Activated CD8-positive, alpha-beta memory T cell treated with anti-CD3 and anti-CD28 coated beads for 24 hours (primary cell): Measurements from ENCODE around the gene DDA1.
A peak's percentile ranks its signal among the peaks of the same experiment; 100 is the strongest.
"Not testable (repeated sequence)": the region's sequence is repeated elsewhere in the genome, so short reads cannot be mapped to it uniquely, and the experiment has no call there.

ENCODE experiments used
- DNase-seq: peaks from one replicate; pipeline ENCODE4 v3.0.0-alpha.2; 2020

The DDA1 gene

DNA sequence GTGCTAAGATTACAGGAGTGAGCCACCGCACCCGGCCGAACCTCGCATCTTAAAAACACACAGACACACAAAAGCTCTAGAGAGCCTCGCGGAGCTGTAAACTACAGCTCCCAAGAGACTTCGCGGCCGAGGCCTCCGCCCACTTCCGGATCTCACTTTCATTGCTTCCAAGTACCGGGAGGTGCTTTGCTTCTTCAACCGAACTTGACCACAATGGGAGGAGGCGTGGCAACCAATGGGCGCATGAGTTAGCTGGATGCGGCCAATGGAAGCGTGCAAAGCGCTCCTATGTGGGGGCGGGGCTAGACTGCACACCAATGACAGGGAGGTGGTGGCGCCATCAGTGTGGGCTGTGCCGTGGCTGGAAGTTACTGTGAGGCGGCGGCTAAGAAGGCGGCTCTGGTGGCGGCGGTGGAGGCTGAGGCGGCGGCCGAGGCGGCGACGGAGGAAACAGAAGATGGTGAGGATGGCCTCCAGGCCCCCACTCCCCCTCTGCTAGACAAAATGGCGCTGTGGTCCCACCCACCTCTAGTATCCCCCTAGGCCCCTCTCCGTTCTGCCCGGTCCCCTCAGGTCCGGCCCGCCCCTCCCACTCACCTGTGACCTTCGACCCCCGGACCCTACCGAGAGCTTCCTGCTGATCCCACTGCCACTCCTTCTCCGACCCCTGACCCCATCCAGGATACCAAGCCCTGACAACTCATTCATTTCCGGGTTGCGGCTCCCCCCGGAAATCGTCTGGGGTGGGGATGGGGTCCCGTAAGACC is at the start of gene DDA1:
Gene DDA1 (plus strand): TSS at position 366 of the 767 bp plus-strand sequence. CDS start 92 bp downstream, at position 458.
- peak; percentile 97 for DNase-seq

DNA sequence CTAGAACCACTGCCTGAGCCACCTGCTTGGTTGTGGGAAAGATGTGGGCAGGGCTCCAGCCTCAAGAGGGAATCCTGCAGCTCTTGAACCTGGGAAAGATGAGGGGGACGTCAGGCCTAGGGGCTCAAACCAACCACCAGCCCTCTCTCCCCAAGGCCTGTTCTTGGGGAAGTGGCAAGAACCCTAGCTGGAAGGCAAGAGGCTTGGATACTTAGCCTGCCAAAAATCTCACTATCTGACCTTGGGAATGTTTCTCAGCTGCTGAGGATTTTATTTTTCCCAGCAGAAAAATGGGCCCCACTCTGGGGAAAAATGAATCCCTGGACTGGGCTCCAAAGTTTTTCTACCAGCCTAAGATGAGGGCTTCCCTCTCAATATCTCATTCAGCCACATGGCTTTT is 49.4 kb upstream of the DDA1 start:
- DNase-seq: no peak

DNA sequence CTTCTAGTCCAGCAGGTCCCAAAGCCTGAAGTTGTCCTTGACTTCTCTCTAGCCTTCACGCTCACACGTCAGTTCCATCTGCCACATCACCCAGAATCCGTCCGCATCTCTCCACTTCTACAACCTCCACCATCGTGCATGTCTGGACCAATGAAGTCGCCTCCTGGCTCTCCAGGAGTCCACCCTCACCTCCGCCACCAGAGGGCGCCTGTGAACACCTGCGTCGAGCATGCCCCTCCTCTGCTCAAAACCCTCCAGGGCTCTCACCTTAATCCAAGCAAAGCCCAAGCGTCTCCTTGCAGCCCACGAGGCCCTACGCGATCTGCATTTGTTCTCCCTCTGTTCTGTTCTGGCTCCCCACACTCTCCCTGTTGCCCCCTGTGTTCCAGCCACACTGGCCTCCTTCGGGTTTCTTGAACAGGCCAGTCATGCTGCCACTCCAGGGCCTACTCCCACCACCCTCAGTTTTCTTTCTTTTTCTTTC is 48.5 kb upstream of the DDA1 start:
- DNase-seq: peak; percentile 96

DNA sequence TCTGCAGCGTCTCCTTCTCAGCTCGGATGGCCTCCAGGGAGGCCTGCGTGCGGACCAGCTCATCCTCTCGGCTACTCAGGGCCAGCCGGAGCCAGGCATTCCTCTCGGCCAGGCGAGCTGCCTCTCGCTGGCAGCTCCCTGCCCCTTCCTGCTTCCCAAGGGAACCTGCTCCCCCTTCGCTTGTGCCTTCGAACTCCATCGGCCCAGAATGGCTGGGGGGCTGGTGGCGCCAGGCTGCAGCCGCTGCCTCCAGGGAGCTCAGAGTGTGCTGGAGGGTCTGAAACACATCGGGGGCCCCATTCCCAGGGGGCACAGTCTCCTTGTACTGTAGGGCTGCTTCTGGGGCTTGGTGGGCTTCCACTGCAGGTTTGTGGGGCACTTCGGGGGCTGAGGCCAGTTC is 46.8 kb upstream of the DDA1 start:
- no peak for DNase-seq

DNA sequence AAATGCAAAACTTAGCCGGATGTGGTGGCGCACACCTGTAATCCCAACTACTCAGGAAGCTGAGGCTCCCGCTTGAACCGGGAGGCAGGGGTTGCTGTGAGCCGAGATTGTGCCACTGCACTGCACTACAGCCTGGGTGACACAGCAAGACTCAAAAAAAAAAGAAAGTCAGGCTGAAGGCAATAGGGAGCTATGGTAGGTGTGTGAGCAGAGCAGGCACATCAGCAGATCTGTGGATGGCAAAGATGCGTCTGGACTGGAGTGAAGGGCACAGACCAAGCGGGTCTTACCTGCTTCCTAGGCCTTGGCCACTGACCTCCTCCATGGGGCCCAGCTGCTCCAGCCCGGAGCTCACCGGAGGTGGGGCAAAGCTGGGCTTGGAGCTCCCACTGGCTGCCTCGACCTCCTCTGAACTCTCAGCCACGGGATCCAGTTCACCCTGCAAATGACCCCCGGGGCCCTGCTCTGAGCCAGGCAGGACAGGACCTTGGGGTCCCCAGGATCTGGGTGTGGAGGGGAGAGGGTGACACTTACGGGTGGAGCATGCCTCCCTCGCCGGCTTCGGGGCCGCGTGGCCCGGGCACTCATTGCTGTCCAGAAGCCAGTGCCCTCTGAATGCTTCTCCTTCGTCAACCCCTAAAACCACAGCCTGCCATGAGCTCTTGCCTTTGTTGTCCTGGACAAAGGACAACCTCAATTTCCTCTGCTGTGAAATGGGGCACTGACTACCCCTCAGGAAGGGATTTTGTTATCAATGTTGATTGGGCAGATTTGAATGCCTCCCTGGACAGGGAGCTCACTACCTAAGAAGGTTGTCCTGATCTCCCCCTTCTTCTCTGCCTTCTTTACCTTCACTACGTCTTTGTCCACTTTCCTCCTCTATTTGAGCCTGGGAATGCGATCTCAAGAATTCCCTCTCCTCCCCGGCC is 45.4 kb upstream of the DDA1 start:
- no peak for DNase-seq

DNA sequence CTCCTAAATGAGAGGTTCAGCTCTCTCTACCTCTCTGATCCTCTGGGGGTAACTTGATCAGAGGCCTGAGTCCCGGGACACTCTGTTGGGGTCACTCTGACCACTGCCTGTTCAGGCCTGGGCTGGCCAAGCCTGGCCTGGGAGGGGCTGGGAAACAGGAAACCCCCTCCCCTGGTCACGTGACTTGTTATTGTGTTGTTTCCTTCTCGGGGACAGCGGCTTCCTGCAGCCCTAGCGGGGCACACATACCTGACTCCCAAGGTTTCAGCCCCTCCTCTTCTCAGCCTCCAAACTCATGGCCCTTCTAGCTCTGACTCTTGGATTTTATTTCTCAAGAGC is 44.8 kb upstream of the DDA1 start, which contains the start of gene USHBP1:
Gene USHBP1 (minus strand): TSS at position 105 of the 339 bp plus-strand sequence. CDS start 446 bp downstream, outside the sequence.
- no peak for DNase-seq

- no peak for DNase-seq
These were observed 43.3 kb upstream of the DDA1 start for GRCh38 chr19:17266026-17266425.

- DNase-seq: no peak
These were observed 42.8 kb upstream of the DDA1 start for GRCh38 chr19:17266589-17266974.

- DNase-seq: peak; percentile 92
These were observed 42.2 kb upstream of the DDA1 start, which contains the start of gene BABAM1 for GRCh38 chr19:17266975-17267788. BABAM1 (plus strand) TSS chr19:17267443; CDS start chr19:17268807, 1,364 bp downstream.

DNA sequence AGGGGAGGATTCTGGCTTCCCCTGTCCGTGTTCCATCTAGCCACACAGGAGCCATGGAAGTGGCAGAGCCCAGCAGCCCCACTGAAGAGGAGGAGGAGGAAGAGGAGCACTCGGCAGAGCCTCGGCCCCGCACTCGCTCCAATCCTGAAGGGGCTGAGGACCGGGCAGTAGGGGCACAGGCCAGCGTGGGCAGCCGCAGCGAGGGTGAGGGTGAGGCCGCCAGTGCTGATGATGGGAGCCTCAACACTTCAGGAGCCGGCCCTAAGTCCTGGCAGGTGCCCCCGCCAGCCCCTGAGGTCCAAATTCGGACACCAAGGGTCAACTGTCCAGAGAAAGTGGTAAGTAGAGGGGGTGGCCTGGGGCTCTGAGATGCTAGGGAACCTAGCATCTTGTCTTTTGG is 40.6 kb upstream of the DDA1 start:
- DNase-seq: no peak

DNA sequence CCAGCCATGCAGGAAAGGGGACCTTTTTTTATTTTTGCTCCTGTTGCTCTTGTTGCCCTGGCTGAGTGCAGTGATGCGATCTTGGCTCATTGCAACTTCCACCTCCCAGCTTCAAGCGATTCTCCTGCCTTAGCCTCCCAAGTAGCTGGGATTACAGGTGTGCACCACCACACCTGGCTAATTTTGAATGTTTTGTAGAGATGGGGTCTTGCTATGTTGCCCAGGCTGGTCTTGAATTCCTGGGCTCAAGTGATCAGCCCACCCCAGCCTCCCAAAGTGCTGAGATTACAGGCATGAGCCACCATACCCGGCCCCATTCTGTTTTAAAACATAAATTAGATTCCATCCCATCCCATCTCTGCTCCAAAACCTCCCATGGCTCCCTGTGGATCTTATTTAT is 34.5 kb upstream of the DDA1 start:
- not testable (repeated sequence) for DNase-seq

- DNase-seq: no peak
These were observed 33.8 kb upstream of the DDA1 start for GRCh38 chr19:17275441-17276175.

GRCh38 chr19:17279436-17279835 is 29.9 kb upstream of the DDA1 start:
- no peak for DNase-seq

GRCh38 chr19:17281391-17282304 is 27.7 kb upstream of the DDA1 start, which contains the start of gene ANKLE1:
ANKLE1 (plus strand) TSS chr19:17281901; CDS start chr19:17281921, 20 bp downstream.
- peak; percentile 86 for DNase-seq

DNA sequence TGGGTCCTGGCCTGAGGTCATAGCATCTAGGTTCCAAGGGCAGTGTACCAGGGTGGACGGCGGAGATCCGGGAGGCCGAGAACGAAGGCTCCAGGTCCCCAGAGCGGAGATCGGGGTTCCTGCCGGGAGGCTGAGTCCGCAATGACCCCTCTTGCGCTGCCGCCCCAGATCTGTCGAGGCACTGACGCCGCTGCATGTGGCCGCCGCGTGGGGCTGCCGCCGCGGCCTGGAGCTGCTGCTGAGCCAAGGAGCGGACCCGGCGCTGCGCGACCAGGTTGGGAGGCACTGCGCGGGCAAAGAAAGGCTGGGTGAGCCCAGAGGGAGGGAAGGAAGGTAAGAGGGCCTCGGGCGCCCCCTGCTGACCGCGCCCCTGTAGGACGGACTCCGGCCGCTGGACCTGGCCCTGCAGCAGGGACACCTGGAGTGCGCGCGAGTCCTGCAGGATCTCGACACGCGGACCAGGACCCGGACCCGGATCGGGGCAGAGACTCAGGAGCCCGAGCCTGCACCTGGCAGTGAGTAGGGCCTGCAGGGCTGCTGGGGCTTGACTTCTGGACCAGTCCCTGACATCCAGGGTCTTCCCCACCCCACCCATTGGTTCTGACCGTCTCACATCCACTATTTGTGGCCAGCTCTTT is 26.8 kb upstream of the DDA1 start:
- peak; percentile 92 for DNase-seq

DNA sequence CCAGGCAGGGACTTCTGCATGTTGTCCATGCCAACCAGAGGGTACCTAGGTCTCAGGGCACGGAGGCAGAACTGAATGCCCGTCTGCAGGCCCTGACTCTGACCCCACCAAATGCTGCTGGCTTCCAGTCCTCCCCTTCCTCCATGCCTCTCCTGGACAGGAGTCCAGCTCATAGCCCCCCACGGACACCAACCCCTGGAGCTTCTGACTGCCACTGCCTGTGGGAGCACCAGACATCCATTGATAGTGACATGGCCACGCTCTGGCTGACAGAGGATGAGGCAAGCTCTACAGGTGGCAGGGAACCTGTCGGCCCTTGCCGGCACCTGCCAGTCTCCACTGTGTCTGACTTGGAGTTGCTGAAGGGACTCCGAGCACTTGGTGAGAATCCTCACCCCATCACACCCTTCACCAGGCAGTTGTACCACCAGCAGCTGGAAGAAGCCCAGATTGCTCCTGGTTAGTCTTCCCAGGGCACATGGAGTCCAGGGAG is 25.8 kb upstream of the DDA1 start:
- no peak for DNase-seq

GRCh38 chr19:17285415-17286135 is 23.8 kb upstream of the DDA1 start:
- no peak for DNase-seq

GRCh38 chr19:17286263-17286662 is 23.1 kb upstream of the DDA1 start:
- DNase-seq: no peak

DNA sequence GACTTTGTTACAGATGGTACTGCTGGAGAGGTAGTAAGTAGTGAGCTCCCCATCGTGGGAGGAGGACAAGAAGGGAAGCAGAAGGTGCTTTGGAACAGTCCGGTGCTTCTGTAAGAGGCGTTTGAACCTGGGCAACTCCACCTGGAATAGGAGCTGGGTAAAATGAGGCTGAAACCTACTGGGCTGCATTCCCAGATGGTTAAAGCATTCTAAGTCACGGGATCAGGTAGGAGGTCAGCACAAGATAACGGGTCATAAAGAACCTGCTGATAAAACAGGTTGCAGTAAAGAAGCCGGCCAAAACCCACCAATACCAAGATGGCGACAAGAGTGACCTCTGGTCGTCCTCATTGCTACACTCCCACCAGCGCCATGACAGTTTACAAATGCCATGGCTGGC is 22.6 kb upstream of the DDA1 start:
- no peak for DNase-seq
